ENCODE measurements around the gene PRDM10.

GRCh38 chr11:130043575-130043974 is 40.9 kb upstream of the PRDM10 start:
- no peak for TF ChIP-seq POLR2AphosphoS5 (IDR thresholded peaks at IDR 0.05; ENCODE audit: low read depth, low read length)
- TF ChIP-seq SIN3A (IDR thresholded peaks at IDR 0.05; ENCODE audit: borderline replicate concordance, insufficient read depth, low read length): no peak
- no peak for TF ChIP-seq TAF1 (IDR thresholded peaks at IDR 0.05; ENCODE audit: borderline replicate concordance, insufficient read depth, low read length)
